Activated naive CD8-positive, alpha-beta T cell (primary cell): ENCODE data around the gene ZRANB3.
A peak's percentile ranks its signal among the peaks of the same experiment; 100 is the strongest.

ENCODE experiments used
- H3K27ac Mint-ChIP-seq: one replicate; pipeline ENCODE4 v1.8.0; 2021; ENCODE audit warnings: mixed read lengths
- H3K27me3 Mint-ChIP-seq: one replicate; pipeline ENCODE4 v1.8.0; 2021; ENCODE audit warnings: mixed read lengths
- H3K36me3 Mint-ChIP-seq: one replicate; pipeline ENCODE4 v1.8.0; 2021; ENCODE audit warnings: mixed read lengths
- H3K4me1 Mint-ChIP-seq: one replicate; pipeline ENCODE4 v1.8.0; 2021; ENCODE audit warnings: low read depth, mixed read lengths
- H3K4me3 Mint-ChIP-seq: one replicate; pipeline ENCODE4 v1.8.0; 2021; ENCODE audit warnings: mild to moderate bottlenecking, mixed read lengths
- H3K9me3 Mint-ChIP-seq: one replicate; pipeline ENCODE4 v1.8.0; 2021; ENCODE audit warnings: low read depth, mixed read lengths

Gene ZRANB3

DNA sequence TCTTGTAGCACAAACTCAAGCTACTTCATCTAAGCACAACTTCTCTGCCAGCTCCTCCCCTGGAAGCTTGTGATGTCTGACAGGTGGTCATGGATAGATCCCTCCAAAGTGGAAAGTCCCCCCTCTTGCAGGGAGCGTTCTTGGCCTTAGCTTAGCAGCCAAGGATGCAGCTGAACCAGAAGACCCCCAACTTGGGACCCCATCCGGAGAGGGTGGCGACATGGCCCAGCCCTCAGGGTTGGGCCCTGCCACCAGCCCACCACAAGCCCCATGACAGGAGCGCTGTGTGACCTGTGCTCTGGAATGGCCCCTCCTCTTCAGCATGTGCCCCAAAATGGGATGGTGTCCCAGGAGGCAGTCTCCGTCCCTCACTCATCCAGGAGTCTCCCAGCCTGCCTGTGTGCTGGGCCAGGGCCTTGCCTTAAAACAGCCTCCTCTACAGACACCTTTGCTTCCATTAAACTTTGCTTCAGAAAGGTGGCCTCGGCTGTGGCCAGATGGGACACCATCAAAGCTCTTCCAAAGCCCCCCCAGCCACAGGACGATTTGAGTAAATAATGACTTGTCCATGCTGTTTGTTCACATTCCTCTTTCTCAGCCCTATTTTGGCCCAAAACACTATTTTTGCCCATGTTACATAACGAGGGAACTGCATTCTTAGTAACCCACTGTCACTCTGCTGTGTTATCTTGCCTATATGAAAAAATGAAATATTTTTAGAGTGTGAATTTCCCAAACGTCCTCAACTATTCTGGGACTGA is 356.8 kb downstream of the ZRANB3 start:
- H3K9me3 Mint-ChIP-seq: peaks cover 3% of the 10 kb centered on the region
- H3K27ac Mint-ChIP-seq: no peak overlapping the region
- H3K4me3 Mint-ChIP-seq: no peak overlapping the region
- peaks cover 14% of the 10 kb centered on the region for H3K4me1 Mint-ChIP-seq
- H3K36me3 Mint-ChIP-seq: peaks cover 33% of the 10 kb centered on the region
- H3K27me3 Mint-ChIP-seq: no peaks in the 10 kb centered on the region

DNA sequence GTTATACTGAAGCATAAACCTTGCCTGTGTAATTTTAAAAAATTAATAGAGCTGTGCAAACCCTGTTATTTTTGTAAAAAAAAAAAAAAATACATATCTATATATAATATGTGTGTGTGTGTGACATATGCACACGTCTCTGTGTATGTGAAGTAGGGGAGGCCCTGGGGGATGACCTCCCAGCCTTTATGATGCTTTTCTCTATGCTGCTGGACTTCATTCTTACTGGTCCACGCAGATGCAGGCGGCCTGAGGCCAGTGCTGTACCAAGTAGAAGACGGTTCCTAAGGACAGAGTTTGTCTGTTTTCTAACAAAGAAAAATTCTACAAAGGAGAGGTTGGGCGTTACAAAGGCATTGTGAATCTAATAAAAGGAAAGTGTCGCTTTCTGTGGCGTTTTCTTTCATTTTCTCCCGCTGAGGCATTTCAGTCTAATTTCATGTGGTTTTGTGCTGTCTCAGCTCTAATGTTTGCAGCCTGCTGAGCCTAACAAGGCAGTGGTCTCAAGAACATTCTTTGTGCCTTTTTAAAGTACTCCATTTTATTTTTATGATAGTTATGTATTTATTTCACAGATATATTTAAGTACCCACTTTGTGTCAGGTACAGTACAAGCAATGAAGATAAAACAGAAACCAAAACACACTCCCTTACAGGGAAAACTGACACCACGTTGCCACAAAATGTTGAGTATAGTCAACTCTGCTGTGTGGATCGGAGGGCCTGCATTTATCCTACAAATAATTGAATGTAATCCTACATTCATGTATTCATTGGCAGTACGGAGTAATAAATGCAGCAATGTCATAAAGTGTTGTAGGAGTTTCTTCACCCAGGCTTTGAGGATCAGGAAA is 360.9 kb downstream of the ZRANB3 start:
- H3K9me3 Mint-ChIP-seq: no peaks in the 10 kb centered on the region
- H3K36me3 Mint-ChIP-seq: peaks cover 27% of the 10 kb centered on the region
- no peaks in the 10 kb centered on the region for H3K27me3 Mint-ChIP-seq
- H3K4me1 Mint-ChIP-seq: peaks cover 22% of the 10 kb centered on the region
- H3K4me3 Mint-ChIP-seq: peak overlapping the region; percentile 65
- H3K27ac Mint-ChIP-seq: peak overlapping the region; percentile 85

DNA sequence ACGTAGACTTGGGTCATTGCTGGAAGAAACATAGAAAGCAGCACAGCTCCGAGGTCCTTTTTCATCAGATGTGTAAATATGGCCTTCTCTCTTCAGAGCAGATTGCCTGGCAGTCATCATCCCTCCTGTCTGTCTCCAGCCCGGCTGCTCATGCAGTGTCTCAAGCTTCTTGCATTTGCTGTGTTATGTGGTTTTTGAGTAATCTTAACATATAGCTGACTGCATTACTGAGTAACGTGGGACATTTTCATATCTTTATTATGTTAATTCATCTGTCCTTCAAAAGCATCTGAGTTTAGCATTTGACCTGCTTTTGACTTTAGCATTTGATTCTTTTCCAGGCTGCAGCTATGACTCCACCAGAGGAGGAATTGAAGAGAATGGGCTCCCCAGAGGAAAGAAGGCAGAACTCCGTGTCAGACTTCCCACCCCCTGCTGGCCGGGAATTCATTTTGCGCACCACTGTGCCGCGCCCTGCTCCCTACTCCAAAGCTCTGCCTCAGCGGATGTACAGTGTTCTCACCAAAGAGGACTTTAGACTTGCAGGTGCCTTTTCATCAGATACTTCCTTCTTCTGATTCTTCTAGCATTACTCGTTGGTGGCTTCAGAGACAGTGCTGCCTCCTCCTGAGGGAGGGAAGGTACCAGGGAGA is 362.7 kb downstream of the ZRANB3 start:
- Mint-ChIP-seq H3K27me3 (no peaks in the 10 kb centered on the region), H3K27ac (peak overlapping the region; percentile 46), H3K9me3 (no peaks in the 10 kb centered on the region), H3K4me1 (peaks cover 23% of the 10 kb centered on the region), H3K4me3 (no peak overlapping the region), H3K36me3 (peaks cover 28% of the 10 kb centered on the region)

DNA sequence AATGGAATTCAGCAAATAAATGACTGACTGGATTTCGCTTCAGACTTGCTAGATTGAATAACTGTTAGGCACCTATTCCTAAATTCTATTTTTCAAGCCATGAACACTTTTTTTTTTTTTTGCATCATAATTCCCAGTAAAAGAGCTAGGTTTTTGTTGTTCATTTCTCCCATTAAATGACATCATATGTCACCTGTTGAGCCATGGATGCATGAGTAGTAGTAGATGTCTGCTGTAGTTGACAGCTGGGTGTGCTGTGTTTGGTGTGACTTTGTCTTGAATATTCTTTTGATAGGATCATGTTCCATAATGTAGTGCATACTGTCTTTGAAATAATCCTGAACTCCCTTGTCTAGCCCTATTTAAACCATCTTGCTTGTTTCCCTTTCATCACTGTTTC is 363.7 kb downstream of the ZRANB3 start:
- Mint-ChIP-seq H3K9me3 (no peaks in the 10 kb centered on the region), H3K36me3 (peaks cover 24% of the 10 kb centered on the region), H3K27ac (peak overlapping the region; percentile 23), H3K27me3 (no peaks in the 10 kb centered on the region), H3K4me3 (no peak overlapping the region), H3K4me1 (peaks cover 27% of the 10 kb centered on the region)

DNA sequence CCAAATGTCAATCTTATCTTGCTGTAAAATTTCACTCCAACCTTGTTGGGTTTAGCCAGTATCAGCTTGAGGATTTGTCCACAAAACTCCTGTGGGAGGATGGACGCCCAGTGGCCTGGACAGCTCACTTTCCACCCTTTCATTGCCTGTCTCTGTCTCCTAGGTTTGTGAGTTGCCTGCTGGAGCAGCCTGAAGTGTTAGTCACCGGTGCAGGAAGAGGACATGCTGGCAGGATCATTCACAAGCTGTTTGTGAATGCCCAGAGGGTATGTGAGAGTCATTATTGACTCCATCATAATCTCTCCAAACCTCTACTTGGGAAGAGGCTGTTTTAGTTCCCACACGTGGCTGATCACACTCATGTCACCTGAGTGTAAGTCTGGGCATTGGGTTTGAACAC is 366.6 kb downstream of the ZRANB3 start:
- Mint-ChIP-seq H3K4me1 (peaks cover 17% of the 10 kb centered on the region), H3K36me3 (peaks cover 13% of the 10 kb centered on the region), H3K27ac (peak overlapping the region; percentile 28), H3K9me3 (no peaks in the 10 kb centered on the region), H3K4me3 (no peak overlapping the region), H3K27me3 (no peaks in the 10 kb centered on the region)

DNA sequence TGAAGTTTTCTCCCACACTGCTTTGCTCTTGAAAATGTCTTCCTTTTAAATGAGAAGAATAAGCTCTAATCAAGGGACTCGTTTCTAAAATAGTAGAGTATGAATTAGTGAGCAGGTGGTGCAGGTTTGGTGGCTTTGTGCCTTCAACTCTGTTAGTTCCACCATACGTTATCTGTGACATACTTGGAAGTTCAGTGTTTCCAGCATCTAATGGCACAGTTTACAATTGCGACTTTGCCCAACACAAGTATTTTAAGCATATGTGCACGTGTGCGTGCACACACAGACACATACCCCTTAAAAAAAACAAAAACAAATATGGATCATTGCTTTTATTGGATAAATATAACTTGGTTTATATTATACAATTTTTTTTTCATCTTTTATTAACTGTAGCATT is 367.1 kb downstream of the ZRANB3 start:
- Mint-ChIP-seq H3K9me3 (no peaks in the 10 kb centered on the region), H3K36me3 (peaks cover 13% of the 10 kb centered on the region)

DNA sequence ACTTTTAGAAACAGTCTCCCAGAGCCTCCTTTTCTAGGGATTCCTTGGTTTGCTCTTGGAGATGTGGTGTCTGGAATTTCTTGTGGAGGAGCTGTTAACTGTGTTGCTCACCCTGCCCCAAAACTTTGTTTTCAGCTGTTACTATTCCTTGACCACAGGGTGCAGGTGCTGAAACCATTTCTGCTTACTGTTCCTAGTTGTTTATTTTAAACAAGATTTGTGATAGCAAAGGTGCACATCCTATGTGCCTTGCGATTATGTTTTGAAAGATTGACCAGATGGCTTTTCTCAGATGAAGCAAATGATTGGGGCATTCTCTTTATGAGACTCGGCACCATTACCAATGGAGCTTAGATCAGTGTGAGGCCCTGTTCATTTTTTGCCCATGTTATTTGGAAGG is 367.7 kb downstream of the ZRANB3 start:
- no peak overlapping the region for H3K27ac Mint-ChIP-seq
- no peak overlapping the region for H3K4me3 Mint-ChIP-seq
- no peaks in the 10 kb centered on the region for H3K27me3 Mint-ChIP-seq
- H3K36me3 Mint-ChIP-seq: peaks cover 11% of the 10 kb centered on the region
- peaks cover 9% of the 10 kb centered on the region for H3K4me1 Mint-ChIP-seq
- H3K9me3 Mint-ChIP-seq: no peaks in the 10 kb centered on the region

More for the DNA sequence above, 367.1 kb downstream of the ZRANB3 start:
- Mint-ChIP-seq H3K27me3 (no peaks in the 10 kb centered on the region), H3K27ac (no peak overlapping the region), H3K4me3 (no peak overlapping the region), H3K4me1 (peaks cover 13% of the 10 kb centered on the region)

DNA sequence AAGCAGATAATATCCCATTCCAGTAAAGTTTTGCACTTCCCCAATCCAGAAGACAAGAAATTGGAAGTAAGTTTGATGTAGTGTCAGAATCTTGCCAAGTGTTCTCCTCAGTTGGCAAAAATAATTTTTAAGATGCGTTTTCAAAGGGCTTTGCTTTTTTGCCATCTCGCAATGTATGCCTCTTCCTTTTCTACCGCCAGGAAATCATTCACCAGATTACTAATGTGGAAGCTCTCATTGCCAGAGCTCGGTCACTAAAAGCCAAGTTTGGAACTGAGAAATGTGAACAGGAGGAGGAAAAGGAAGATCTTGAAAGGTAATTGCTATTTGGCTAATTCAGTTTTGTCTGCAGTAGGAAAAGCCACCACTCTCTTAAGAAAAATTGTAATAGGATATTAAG is 368.2 kb downstream of the ZRANB3 start:
- peaks cover 13% of the 10 kb centered on the region for H3K36me3 Mint-ChIP-seq

DNA sequence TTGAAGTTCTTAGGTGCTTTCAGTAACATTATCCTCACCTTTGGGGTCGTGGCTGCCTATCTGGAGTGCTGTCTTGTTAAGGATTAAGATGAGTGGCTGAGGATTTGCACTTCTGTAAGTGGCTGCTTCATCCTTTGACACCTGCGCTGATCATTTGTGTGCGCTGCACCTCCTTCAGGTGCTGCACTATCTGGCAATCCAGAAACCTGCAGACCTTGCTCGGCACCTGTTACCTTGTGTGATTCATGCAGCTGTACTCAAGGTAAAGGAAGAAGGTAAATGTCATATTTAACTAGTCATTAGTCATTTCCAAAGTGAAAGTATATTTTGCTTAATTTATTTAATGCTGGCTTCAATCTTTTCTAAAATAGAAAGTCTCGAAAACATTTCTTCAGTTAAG is 368.6 kb downstream of the ZRANB3 start:
- Mint-ChIP-seq H3K27ac (peak overlapping the region; percentile 22), H3K27me3 (no peaks in the 10 kb centered on the region), H3K36me3 (peaks cover 14% of the 10 kb centered on the region), H3K9me3 (no peaks in the 10 kb centered on the region), H3K4me1 (peaks cover 7% of the 10 kb centered on the region), H3K4me3 (no peak overlapping the region)

More for the DNA sequence above, 368.2 kb downstream of the ZRANB3 start:
- H3K9me3 Mint-ChIP-seq: no peaks in the 10 kb centered on the region
- H3K4me1 Mint-ChIP-seq: peaks cover 7% of the 10 kb centered on the region
- H3K4me3 Mint-ChIP-seq: no peak overlapping the region
- no peaks in the 10 kb centered on the region for H3K27me3 Mint-ChIP-seq
- no peak overlapping the region for H3K27ac Mint-ChIP-seq

DNA sequence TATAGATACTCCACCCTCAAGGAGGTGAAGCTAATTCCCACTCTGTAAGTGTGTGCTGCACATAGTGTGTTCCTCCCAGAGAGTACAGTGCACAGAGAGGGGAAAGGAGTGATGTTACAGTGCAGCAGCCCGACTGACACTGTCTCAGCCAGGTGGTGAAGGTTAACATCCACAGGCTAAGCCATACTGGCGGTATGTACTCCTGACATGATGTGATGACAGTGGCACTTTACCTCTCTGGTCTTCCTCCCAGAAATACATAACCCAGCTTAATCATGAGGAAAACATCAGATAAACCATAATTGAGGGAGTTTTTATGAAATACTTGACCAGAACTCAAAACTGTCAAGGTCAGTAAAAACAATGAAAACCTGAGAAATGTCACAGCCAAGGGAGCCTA is 371.8 kb downstream of the ZRANB3 start:
- Mint-ChIP-seq H3K27ac (no peak overlapping the region), H3K27me3 (no peaks in the 10 kb centered on the region), H3K9me3 (no peaks in the 10 kb centered on the region), H3K4me1 (peaks cover 10% of the 10 kb centered on the region), H3K4me3 (no peak overlapping the region), H3K36me3 (peaks cover 24% of the 10 kb centered on the region)

DNA sequence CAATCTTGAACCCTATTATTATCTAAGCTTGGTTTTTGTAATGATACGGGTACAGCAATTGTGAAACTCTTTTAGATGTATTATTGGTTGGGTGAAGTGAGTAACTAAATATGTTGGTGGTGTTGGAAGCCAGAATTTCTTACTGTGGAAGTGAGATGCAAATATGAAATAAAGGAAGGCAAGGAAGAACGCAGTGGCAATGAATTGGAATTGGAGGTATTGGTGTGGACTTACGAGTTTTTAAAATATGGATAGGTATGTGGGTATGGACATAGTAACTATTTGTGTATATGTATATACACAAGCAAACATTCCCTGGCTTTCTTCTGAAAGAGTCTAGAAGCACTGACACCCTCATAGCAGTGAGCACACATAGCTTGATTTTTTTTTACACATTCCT is 373.2 kb downstream of the ZRANB3 start:
- Mint-ChIP-seq H3K4me3 (no peak overlapping the region), H3K9me3 (no peaks in the 10 kb centered on the region)

DNA sequence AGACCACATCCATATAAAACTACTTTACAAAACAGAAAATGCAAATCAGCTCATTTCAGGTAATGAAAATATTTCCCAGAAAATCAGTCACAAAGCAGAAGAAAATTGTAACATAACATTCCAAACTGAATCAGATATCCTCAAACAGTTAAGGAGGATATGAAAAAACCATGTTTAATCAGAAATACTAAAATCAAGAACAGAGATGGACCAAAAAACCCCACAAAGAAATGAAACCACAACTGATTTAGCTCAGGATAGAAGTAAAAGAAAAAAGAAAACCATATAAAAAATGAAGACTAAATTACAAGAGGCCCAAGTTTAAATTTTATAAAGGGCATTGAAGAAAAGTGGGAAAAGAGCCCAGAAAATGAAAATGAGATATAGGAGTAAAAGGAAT is 376.1 kb downstream of the ZRANB3 start:
- Mint-ChIP-seq H3K4me3 (no peak overlapping the region), H3K27ac (peak overlapping the region; percentile 30), H3K27me3 (no peaks in the 10 kb centered on the region), H3K4me1 (peaks cover 22% of the 10 kb centered on the region), H3K9me3 (no peaks in the 10 kb centered on the region), H3K36me3 (peaks cover 30% of the 10 kb centered on the region)

More for the DNA sequence above, 373.2 kb downstream of the ZRANB3 start:
- Mint-ChIP-seq H3K36me3 (peaks cover 21% of the 10 kb centered on the region), H3K27me3 (no peaks in the 10 kb centered on the region), H3K27ac (no peak overlapping the region), H3K4me1 (peaks cover 10% of the 10 kb centered on the region)

DNA sequence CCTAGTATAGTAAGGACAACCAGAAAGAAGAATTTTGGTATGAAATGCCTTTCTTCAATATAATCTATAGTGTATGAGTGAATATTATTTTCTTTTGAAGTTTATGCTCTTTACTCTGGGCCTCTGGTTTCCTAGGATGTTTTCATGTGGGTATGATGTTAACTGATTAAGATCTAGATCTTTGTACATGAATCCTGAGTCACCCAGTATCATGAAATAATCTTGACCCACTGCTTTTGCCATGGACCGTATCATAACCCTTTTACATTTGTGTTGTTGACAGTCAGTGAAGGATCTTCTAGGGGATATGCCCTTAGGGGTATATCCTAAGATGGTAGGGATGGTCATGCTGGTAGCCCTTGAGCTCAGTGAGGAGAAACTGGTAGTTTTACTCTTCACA is 378.7 kb downstream of the ZRANB3 start:
- Mint-ChIP-seq H3K27ac (no peak overlapping the region), H3K9me3 (no peaks in the 10 kb centered on the region), H3K36me3 (peaks cover 28% of the 10 kb centered on the region), H3K4me3 (no peak overlapping the region), H3K4me1 (peaks cover 22% of the 10 kb centered on the region), H3K27me3 (no peaks in the 10 kb centered on the region)

DNA sequence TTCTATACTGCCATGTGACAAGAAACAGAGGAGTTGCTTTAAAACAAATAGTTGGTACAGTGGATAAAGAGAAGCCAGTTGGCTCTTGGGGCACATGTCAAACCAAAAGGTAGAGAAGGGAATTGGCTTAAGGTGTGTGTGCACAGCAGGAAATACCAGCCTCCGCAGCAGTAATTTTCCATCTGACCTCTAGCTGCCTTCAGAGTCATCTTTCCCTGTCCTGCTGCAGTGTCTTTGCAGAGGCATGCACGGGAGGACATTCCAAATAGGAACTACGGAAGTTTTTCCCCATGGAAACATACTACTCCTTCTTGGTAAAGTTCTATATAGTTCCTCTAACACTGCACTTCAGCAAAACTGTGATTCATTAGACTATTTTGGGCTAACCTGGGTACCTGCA is 379.4 kb downstream of the ZRANB3 start:
- Mint-ChIP-seq H3K4me3 (no peak overlapping the region), H3K27ac (no peak overlapping the region), H3K27me3 (no peaks in the 10 kb centered on the region), H3K36me3 (peaks cover 25% of the 10 kb centered on the region), H3K4me1 (peaks cover 24% of the 10 kb centered on the region), H3K9me3 (no peaks in the 10 kb centered on the region)

DNA sequence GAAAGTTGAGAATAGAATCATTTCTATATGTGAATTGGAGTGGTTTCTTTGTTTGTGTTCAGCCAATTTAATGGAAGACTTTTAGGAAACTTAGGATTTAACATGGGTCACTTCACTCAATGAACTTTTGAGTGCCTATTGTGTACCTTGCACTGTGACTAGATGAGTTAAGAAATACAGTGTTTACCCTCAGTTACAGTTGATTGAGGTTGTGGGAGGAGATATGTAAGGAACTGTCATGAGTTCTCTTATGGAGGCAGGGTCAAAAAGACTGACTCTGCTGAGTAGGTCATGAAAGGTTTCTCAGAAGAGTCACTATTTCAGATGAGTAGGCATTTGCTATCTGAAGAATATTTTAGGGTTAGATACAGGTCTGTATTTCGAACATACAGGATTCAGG is 380.3 kb downstream of the ZRANB3 start:
- H3K4me3 Mint-ChIP-seq: no peak overlapping the region
- peaks cover 23% of the 10 kb centered on the region for H3K36me3 Mint-ChIP-seq
- no peaks in the 10 kb centered on the region for H3K9me3 Mint-ChIP-seq
- H3K4me1 Mint-ChIP-seq: peaks cover 25% of the 10 kb centered on the region
- peak overlapping the region; percentile 10 for H3K27ac Mint-ChIP-seq
- no peaks in the 10 kb centered on the region for H3K27me3 Mint-ChIP-seq
